ENCODE data around the gene C2orf66.

- TF ChIP-seq CTCF (IDR thresholded peaks at IDR 0.05; ENCODE audit: insufficient read depth, low read length, poor library complexity, severe bottlenecking) = no peak
- no peak for TF ChIP-seq EZH2phosphoT487 (conservative IDR thresholded peaks at IDR 0.05; ENCODE audit: low read length)
These were observed 981 bp downstream of the C2orf66 start for GRCh38 chr2:196808083-196808665.
